ENCODE data around the gene PPP2R1A.
"Not testable (repeated sequence)": the region's sequence is repeated elsewhere in the genome, so short reads cannot be mapped to it uniquely, and the experiment has no call there.

The PPP2R1A gene

DNA sequence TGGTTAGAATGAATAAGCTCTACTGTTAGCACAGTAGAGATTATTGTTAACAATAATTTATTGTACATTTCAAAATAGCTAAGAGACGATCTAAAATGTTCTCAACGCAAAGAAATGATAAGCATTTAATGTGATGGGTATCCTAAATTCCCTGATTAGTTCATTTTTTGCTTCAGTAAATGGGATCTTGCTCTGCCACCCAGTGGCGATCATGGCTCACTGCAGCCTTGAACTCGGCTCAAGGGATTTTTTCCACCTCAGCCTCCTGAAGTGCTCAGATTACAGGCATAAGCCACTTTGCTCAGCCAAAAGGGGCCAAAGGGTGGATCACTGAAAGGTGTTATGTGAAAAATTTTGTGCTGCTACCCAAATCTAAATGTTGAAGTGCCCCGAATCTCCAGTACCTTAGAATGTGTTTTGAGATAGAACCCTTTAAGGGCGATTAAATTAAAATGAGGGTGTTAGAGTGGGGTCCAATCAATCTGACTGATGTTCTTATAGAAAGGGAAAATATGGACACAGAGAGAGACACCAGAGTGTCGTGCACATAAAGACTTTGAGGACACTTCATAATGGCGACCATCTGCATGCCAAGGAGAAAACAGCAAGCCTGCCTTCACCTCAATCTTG lies 48.0 kb downstream of the PPP2R1A start:
- DNase-seq (ENCODE audit: low read depth in 1 of 2, low spot score in 1 of 2) = peak; percentile 21 to 22

DNA sequence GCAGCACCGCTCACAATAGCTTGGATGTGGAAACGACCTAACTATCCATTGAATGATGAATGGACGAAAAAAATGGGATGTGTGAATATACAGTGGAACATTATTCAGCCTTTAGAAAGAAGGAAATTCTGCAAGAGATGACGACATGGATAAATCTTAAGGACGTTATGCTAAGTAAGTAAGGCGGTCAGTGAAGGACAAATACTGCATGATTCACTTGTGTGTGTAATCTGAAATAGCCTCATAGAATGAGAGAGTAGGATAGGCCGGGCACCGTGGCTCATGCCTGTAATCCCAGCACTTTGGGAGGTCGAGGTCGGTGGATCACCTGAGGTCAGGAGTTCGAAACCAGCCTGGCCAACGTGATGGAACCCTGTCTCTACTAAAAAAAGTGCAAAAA lies 54.2 kb downstream of the PPP2R1A start:
- DNase-seq (ENCODE audit: low read depth in 1 of 2, low spot score in 1 of 2) = no peak

DNA sequence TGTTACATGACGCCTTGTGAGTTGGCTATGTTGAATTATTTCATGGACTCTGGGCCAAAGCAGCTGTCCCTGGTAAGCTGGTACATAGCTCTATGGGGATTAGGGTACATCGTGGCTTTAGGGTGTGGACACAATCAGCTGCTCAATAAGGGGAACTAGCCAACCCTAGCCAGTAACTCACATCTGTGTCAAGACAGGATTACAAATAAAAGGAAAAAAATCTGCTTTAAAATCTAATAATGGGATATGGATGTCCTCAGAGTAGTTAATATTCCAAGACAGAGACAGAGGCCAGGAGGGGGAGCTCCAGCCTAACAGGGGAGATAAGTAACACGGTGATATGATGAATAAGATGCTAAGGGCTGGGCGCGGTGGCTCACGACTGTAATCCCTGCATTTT lies 58.4 kb downstream of the PPP2R1A start:
- DNase-seq (ENCODE audit: low read depth in 1 of 2, low spot score in 1 of 2) = peak in 1 of 2 donors; percentile 37

DNA sequence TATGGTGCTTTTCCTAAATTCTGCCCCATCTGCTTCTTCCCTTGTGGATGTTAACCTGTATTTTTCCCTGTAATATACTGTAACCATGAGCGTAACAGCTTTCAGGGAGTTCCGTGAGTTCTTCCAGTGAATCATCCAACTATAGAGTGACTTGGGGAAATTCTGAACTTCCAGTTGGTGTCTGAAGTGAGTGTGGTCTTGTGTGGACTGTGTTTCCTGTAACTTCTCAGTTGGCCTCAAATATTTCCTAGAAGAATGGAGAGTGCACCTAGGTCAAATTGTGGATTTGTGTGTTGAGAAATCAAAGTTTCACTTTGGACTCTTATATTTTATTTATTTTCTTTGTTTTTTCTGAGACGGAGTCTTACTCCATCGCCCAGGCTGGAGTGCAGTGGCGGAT lies 68.6 kb downstream of the PPP2R1A start:
- DNase-seq (ENCODE audit: low read depth in 1 of 2, low spot score in 1 of 2) = no peak

- DNase-seq (ENCODE audit: low read depth in 1 of 2, low spot score in 1 of 2) = not testable (repeated sequence)
Observed at GRCh38 chr19:52265556-52265955, 75.7 kb downstream of the PPP2R1A start.

DNA sequence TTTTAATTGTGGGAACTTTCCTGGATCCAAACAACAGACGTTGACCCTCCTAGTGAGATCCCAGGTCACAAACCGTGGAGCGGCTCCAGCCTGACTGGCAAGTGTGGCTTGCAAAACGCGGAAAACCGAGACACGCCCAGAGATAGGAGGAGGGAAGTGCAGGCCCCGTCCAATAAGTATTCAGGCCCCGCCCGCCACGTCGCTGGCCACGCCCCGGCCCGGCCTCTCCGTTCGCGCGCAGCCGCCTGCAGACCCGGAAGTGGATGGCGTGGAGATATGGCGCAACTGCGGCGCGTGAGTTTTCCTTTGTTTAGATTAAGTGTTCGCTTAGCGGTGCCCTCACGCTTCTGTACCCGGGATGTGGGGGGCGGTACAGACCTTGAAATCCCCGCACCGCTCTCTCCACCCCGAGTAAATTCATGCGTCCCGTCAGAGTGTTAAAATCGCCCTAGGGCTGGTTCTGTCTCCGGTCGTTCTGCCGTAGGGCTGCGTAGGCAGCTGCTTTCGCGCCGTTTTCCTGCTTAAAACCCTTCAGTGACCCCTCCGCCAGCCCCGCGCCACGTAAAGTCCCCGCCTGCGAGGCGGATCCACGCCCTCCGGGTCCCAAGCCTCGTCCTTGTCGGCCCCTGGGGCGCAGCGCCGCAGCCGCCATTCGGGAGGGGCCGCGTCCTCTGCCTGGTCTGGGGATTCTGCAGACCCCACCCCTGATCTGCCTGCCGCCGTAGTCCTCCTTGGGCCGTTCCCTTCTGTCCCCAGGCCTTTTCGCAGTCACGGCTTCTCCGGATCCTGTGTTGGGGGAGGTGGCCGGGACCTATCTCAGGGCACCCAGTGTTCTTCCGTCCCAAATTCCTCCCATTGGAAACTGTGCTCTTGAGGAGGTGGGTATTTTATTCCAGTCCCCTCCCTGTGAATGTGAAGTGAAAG lies 79.7 kb downstream of the PPP2R1A start, which contains the start of gene ZNF766:
Gene ZNF766 (plus strand): TSS at position 250 of the 924 bp plus-strand sequence. CDS start 27 bp downstream, at position 277.
- DNase-seq (ENCODE audit: low read depth in 1 of 2, low spot score in 1 of 2) = peak; percentile 95 to 98

GRCh38 chr19:52270266-52270885 lies 80.5 kb downstream of the PPP2R1A start:
- no peak for DNase-seq (ENCODE audit: low read depth in 1 of 2, low spot score in 1 of 2)

DNA sequence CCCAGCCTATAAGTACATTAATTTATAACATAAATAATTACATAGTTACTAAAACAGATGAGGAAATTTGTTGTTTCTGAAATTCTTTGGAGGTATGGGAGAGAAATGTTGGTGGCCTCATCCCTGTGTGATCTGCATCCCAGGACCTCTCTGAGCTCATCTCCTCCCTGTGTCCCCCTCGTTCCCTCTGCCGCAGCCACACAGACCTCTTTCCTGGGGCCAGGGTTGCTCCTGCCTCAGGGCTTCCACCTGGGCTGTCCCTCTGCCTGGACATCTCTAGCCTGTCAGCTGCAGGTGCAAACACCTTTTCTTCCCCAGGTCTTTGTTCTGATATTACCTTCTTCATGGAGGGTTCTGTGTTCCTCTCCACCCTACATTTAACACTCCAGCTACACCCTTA lies 83.4 kb downstream of the PPP2R1A start:
- DNase-seq (ENCODE audit: low read depth in 1 of 2, low spot score in 1 of 2) = no peak

GRCh38 chr19:52274191-52274590 lies 84.3 kb downstream of the PPP2R1A start:
- no peak for DNase-seq (ENCODE audit: low read depth in 1 of 2, low spot score in 1 of 2)

- no peak for DNase-seq (ENCODE audit: low read depth in 1 of 2, low spot score in 1 of 2)
Observed at GRCh38 chr19:52275988-52276387, 86.1 kb downstream of the PPP2R1A start.

- DNase-seq (ENCODE audit: low read depth in 1 of 2, low spot score in 1 of 2) = no peak
Observed at GRCh38 chr19:52277471-52277870, 87.6 kb downstream of the PPP2R1A start.
